Dermis blood vessel endothelial cell (primary cell): ENCODE measurements around the gene SPTLC3. TPM values are rescaled to one million over a fixed set of nuclear protein-coding genes. Genes with fewer than 3 reads are reported as not detected.

Experiments used
- DNase-seq: peaks from one replicate; pipeline ENCODE4 v3.0.0; 2010
- total RNA-seq: library from RNA; depleted of rRNA; stranded (reverse); fragments of >200 nt; gene quantifications from 2 replicates; pipeline ENCODE4 v1.2.3, GENCODE V29; 2014

SPTLC3 gene
- total RNA-seq, 1 donor from 2014 or later: 0.68 TPM

DNA sequence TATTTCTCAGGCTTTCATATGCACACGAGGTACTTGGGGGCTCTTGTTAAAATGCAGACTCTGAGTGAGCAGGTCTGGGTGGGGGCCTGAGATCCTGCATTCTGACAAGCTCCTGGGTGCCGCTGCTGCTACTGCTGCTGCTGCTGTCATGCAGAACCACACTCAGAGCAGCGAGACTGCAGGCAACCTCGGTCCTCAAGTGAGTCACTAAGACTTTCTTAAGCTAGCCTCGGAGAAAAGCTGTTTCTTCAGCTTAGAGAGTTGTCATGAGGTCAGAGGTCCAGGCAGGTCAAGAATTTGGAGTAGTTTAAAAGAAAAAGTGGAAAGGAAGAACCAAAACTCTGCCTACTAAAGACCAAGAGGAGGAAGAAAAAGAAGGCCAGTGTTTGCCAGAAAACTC is 92.9 kb downstream of the SPTLC3 start:
- DNase-seq: no peak

DNA sequence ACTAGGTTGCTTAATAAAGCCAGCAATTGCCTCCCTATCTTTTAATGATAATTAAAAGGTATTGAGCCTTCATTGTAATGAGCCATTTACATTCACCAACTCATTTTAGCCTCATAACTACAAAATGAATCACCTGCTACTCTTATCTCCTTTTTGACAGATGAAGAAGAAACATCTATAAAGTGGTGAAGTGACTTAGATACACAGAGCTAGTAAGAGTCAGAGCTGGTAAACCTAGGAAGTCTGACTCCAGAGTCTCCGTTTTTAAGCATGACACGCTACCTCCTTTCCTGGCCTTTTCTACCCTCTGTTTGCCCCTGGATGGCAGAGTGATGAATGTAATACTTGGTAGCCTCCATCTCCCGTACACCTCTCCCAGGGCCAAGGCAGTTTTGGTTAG is 93.5 kb downstream of the SPTLC3 start:
- no peak for DNase-seq

DNA sequence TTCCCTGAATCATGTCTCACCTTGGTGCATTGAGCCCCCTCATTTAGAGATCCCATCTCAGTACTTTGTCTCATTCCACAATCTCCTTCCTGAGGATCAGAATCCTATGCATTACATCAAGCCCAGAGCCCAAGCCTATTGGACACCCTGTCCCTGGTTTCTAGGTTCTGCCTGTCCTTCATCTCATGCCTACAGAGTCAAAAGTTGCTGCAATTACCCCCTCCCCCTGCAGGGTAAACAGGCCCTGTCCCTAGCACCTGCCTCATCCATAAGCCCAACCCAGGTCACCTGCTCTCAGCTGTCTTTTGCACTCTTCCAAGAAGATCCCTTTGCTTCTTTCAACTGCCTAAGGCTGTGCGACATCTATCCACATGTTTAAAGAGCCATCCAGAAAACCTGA is 93.9 kb downstream of the SPTLC3 start:
- no peak for DNase-seq

- no peak for DNase-seq
These were observed 96.3 kb downstream of the SPTLC3 start for GRCh38 chr20:13105039-13105438.

- peak; percentile 58 for DNase-seq
These were observed 97.2 kb downstream of the SPTLC3 start for GRCh38 chr20:13105864-13106457.

GRCh38 chr20:13109658-13110057 is 100.9 kb downstream of the SPTLC3 start:
- DNase-seq: no peak

DNA sequence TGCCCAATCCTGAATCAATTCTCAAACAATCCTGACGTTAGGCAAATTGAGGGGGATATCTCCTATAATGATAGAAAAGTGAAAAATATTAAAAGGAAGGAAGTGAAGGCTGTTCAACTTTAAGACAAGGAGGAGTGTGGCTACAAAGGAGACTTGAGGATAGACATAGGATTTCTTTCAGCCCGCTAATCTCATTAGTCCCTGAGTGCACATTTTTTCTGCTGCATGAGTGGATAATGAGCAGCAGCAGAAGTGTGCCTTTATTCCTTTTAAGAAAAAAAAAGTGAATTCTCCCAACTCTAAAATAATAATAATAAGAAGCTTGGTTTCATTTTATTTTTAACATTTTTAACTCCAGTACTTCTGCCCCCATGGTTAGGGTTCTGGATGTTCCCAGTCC is 102.0 kb downstream of the SPTLC3 start:
- no peak for DNase-seq

DNA sequence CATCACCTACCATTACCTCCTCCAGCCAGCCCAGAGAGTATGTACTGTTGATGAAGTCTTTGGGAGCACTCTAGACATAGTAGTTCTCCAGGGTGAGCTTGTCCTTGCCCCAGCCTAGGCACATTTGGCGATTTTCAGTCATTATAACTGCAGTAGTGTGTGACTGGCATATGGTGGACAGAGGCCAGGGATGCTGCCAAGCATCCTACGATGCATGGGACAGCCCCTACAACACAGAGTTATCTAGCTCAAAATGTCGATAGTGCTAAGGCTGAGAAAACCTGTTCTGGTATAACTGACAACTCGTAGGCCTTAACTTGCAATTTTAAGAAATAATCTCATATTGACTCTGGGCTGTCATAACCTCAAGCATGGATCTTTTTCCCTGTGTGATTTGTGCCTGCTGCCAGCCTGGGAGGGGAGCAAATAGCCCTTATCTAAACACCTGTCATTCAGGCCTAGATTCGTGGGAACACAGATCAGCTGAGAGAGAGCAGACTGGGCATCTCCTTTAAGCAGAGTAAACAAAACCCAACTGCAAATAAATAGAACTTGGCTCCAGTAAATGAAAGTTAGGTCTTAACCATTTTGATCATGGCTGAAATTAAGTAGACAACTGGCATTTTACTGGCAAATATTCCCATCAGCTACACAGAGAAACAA is 102.6 kb downstream of the SPTLC3 start:
- no peak for DNase-seq

GRCh38 chr20:13113731-13114130 is 105.0 kb downstream of the SPTLC3 start:
- no peak for DNase-seq

DNA sequence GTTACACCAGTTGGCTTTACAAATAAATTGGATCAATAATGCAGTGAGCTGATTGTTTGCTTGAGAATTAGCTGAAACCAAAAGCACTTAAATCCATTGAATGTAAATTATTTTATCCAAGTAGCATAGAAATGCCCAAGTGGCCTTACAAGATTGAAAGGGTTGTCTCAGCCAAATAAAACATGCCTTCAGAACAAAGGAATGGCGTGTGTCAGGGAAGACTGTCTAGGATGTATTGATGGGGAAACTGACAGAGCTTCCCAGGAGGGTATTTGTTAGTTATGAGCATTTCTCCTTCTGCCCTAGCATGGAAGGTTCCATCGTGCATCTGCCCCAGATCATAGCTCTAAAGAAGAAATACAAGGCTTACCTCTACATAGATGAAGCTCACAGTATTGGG is 108.4 kb downstream of the SPTLC3 start:
- DNase-seq: no peak

GRCh38 chr20:13118676-13119075 is 109.9 kb downstream of the SPTLC3 start:
- no peak for DNase-seq

DNA sequence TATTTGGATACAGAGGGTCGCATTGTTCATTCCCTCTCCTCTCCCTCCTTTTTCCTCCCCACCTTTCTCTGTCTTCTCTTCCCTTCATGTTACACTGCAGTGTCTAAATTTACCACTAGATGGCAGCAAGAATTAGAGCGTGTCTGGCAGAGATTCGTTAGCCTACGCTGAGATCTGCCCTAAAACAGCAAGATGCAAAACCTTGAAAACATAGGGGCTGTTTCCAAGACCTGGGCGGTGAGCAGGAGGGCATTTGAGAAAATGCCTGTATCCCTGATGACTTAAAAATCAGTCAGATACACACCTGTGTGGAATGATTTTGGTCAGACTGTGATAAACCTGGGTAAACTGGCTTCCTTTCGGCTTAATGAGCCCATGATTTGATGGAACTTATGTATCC is 110.8 kb downstream of the SPTLC3 start:
- peak; percentile 79 for DNase-seq

- no peak for DNase-seq
These were observed 111.7 kb downstream of the SPTLC3 start for GRCh38 chr20:13120471-13120870.

- no peak for DNase-seq
These were observed 113.2 kb downstream of the SPTLC3 start for GRCh38 chr20:13121840-13122515.

GRCh38 chr20:13125486-13125885 is 116.7 kb downstream of the SPTLC3 start:
- no peak for DNase-seq

GRCh38 chr20:13128173-13128572 is 119.4 kb downstream of the SPTLC3 start:
- no peak for DNase-seq

DNA sequence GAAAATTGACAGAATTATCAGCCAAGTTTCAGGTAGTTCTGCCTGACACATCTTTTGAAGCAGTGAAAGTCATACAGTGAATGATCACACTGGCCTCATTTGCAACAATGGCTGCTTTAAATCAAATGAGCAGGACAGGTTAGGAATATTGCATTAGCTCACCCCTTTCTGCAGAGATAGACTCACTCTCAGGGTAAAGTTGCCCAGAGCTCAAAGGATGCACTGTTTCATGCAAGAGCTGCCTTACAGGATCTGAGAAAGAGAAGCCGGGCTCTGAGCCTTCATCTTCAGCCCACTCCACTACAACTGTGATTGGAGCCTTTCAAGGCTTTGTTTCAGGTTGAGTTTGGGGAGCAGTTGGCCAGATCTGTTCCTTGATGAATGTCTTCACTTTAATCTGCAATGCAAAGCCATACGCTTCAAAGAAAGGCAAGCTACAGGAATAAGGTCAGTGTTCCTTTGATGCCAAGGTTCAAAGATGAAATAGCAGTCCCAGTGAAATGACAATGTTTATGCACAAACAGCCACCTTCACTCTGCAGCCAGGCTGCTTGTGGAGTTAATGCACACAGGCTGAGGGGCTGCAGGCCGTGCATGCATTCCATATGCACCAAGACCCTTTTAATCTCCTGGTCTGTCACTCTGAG is 121.4 kb downstream of the SPTLC3 start:
- DNase-seq: no peak

DNA sequence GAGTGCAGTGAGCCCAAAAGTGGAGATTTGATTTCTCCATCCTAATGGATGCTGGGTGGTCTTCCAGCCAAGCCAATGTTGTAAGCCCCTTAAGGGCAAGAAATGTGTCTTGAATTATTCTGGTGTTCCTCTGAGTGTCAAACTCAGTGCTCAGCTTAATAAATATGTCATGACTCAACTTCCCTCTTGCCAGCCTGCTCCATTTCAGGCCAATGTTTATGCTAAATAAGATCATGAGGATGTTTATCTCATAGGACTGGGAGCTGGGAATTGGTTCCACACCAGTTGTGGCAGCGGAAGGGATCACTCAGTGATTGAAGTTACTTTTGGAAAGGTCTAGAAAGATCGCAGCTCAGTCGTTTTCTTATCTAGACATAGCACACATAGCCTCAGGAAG is 121.9 kb downstream of the SPTLC3 start:
- DNase-seq: no peak

GRCh38 chr20:13131688-13132087 is 122.9 kb downstream of the SPTLC3 start:
- no peak for DNase-seq

DNA sequence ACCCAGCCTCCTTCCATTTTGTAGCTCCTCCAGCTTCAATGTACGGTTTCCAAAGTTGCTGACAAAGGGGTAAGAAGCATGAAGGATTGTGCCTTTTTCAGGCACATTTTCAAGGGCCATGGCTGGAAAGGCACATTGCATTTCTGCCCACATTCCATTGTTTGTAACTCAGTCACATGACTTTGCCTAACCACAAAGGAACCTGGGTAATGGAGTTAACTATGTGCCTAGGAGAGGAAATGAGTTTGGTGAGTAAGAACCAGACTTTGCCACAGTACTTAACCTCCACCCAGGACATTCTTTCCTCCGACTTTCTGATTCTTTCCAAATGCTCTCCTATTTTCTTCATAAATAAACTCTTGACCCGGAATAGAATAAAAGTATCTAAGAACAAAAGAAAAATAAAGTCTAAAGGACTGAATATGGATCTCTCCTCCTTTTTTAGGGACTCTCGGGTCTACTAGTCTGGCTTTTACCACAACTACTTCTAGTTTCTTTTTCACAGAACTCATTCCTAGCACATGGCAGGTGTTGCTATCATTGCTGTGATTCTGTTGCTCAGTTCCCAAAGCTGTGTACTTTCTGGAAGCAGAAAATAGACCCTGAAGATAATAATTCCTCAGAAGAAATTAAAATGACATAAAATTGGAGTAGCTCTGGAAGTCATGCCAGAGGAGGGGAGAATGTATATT is 130.8 kb downstream of the SPTLC3 start:
- DNase-seq: no peak

DNA sequence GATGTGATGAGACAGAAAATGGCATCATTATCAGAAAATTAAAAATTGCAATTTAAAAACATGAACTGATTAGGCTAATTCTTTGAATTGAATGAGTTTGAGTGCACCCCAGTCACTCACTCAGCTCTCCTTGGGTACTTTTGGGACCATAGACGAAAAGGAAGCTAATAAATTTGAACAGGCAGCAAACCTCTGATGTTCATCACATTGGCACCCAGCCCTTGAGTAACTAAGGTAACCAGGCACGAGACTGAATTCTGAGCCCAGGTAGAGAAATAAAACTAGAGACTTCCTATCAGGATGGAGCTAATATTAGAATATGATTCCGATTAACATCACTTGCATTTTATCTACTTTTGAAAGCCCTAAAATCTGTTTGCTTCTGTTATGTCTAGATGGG is 131.4 kb downstream of the SPTLC3 start:
- DNase-seq: no peak

DNA sequence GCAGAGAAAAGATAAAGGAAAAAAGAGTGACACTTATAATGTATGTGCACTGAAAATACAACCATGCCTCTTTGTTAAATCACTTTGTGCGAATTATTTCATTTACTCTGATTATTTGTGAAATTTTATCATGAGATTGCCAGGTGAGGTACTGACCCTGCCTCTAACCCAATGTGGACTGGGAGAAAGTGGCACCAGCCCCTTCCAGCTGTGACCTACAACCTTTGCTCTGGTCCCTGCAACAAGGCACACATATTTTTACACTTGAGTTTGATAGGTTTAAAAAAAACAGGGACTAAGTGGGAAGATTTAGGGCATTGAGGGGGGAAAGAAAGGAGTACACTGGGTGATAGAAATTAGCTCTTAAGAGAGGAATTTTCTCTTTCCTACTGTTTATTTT is 132.0 kb downstream of the SPTLC3 start:
- DNase-seq: no peak

GRCh38 chr20:13141546-13141945 is 132.8 kb downstream of the SPTLC3 start:
- DNase-seq: no peak
